Fibroblast of peridontal ligament (primary cell): Measurements from ENCODE around the gene SLC6A6.

Source experiments
- DNase-seq: peaks from one replicate; pipeline ENCODE4 v3.0.0-alpha.2; 2010; ENCODE audit errors: extremely low read depth

Gene SLC6A6

GRCh38 chr3:14518893-14519292, 116.5 kb downstream of the SLC6A6 start:
- no peak for DNase-seq

DNA sequence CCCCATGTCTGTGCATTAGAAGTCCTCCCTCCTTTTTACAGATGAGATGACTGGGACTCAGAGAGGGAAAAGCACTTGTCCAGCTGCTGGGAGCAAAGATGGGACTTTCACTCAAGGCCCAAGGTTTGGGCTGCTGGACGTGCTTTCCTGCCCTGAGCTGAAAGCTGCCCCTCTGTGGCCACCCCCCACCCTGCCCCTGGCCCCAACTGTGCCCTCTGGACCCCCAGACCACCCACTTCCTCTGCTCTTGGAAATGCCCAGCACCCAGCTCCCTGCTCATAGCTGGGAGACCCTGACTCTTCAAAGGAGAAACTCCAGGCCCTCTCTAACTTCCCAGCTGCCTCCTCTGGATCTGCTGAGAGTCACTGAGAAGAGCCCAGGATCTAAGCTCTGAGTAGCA, 117.0 kb downstream of the SLC6A6 start:
- no peak for DNase-seq

GRCh38 chr3:14520149-14520548, 117.7 kb downstream of the SLC6A6 start:
- DNase-seq: no peak

GRCh38 chr3:14520967-14521366, 118.6 kb downstream of the SLC6A6 start:
- no peak for DNase-seq

DNA sequence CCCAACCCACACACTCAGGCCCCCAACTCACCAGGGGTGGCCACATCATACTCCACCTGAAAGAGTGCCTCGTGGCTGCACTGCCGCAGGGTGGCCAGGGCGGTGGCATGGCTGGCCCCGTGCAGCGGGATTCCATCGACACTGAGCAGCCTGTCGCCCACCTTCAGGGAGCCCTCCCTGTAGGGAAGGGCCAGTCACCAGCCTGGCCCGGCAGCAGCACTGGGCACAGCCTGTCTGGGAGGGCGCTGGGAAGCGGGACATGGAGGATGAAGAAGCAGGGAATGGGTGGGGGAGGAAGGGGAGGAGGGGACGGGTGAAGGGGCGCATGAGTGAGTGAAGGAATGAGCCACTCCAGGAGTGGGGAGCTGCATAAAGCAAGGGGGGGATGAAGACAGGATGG, 119.2 kb downstream of the SLC6A6 start:
- no peak for DNase-seq

GRCh38 chr3:14522129-14522691, 119.8 kb downstream of the SLC6A6 start:
- no peak for DNase-seq

- DNase-seq: no peak
These were observed 120.4 kb downstream of the SLC6A6 start for GRCh38 chr3:14522768-14523167.

DNA sequence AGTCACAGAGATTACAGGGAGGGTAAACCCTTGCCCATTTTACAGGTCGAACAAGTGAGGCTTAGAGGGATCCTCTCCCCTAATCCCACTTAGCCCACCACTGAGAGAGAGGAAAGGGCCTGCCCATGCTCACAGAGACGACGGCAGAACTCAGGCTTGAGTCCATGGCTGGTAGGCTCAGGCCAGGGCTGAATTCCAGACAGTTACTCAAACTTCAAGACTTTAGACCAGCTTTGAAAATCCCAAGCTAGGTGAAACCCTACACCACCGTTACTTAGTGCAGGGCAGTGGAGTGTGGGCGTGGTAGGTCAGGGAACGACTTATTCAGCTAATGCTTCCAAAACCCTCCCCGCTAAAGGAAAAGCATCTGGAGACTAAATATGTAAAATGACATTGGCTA, 121.4 kb downstream of the SLC6A6 start:
- DNase-seq: peak; percentile 13

DNA sequence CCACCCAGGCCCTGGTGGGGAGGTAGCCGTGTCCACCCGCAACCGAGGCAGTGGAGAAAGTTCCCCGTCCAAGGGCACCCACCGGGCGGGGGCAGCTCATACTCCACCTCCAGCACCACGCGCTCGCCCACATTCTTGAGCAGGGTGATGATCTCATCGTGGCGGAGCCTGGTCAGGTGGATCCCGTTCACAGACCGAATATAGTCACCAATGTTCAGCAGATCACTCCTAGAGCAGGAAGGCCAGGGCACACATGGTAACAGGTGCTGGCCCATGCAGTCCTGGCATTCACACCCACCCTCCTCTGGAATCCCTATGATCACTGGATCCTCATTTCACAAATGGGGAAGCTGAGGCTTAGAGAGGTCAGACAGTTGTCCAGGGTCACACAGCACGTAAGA, 121.9 kb downstream of the SLC6A6 start:
- DNase-seq: no peak

GRCh38 chr3:14524920-14525660, 122.7 kb downstream of the SLC6A6 start:
- DNase-seq: no peak

GRCh38 chr3:14525685-14526631, 123.6 kb downstream of the SLC6A6 start:
- peak; percentile 59 for DNase-seq

- no peak for DNase-seq
These were observed 125.7 kb downstream of the SLC6A6 start for GRCh38 chr3:14528081-14528480.

GRCh38 chr3:14531856-14532395, 129.5 kb downstream of the SLC6A6 start:
- no peak for DNase-seq

DNA sequence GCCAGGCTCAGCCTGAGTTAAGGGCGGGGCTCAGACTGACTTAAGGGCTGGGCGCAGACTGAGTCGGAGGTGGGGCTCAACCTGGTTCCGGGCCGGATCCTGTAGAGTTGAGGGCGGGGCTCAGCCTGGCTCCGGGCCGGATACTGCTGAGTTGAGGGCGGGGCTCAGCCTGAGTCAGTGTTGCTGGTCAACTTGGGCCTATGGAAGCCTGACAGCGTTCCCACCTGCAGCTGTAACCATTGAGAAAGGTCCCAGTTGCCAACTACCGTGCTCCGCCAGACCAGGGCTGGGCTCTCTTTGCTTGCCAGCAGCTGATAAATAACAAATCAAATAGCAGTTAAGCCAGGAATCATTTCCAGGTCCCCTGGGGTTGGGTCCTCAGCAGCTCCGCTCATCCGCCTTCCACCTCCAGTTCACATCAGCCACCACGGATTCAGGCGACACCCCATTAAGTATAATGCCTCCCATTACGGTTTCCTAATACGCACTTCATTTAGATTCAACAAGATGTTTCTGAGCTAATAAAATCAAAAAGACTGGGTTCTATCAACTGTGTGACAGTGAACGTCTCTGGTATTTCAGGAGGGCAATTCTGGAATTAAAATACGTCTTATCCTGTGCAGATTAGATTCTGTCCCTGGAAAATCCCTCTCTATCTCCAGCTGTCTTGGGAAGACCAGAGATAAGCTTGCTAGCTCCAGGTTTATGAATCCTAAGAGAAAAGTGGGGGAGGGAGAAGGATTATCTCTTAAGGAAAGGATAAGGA, 130.5 kb downstream of the SLC6A6 start:
- no peak for DNase-seq

DNA sequence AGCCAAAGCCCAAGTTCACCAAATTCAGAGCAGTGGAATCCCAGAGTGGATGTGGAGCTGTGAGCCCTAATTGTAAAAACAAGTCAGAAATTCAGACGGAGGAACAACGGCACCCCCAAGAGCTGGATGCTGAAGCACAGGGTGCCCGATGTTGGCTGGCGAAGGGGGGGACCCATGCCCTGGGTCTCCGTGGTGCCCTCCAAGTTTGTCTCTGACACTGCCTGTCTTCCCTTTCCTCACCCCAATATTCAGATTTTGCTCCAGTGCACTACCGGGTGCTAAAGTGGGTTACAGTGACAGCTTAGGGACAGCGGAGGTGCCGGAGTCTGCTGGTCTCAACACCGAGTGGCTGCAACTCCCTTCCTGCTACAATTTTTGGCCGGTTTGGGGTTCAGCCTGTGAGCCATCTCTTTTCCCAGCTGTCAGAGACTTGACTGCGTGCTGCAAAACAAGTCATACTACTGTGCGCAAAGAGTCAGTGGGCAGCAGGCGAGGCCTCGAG, 131.1 kb downstream of the SLC6A6 start:
- no peak for DNase-seq

DNA sequence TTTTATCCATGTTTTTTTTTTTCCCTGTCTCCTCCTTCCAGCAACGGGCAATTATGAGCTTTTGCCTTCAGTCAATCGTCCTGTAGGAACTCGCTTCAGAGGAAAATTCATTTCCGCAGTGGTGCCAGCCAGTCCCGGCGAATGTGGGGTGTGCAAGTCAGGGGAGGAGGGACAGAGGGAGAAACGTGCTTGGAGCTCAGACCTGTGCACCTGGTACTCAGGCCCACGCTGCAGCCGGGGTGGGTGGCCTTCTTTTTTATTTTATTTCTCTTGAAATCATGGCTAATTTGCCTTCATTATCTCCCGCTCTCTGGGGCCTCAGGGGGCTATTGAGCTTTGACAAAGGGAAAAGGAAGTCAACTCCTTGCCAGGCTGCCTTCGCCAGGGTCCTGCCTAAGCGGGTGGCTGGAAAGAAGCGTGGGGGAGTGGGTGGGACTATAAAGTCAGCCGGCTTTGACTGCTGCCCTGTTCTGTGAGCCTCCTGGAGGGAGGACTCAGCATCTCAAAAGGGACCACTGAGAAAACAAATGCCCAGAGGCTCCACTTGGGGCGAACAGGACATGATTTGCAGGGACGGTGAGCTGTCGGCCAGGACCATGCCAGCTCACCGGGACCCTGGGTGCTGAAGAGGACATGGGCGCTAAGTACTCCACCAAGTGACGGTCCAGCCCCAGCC, 132.2 kb downstream of the SLC6A6 start:
- no peak for DNase-seq

DNA sequence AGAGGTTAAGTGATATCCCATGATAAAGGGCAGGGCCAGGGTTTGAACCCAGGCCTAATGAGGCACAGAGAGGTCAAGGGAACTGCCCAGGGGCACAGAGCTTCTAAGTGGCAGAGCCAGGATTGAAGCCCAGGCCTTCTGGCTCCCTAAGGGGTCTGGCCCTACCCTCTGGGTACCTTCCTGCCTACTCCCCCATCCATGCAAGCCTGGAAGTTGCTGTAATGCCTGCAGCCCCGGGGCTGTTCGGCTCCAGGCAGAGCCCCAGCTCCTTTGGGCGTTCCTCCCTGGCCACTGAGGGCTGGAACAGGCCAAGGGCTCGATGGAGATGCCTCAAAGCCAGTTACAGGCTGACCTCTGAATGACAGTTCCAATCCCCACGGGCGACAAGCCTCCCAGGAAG, 133.2 kb downstream of the SLC6A6 start:
- no peak for DNase-seq

DNA sequence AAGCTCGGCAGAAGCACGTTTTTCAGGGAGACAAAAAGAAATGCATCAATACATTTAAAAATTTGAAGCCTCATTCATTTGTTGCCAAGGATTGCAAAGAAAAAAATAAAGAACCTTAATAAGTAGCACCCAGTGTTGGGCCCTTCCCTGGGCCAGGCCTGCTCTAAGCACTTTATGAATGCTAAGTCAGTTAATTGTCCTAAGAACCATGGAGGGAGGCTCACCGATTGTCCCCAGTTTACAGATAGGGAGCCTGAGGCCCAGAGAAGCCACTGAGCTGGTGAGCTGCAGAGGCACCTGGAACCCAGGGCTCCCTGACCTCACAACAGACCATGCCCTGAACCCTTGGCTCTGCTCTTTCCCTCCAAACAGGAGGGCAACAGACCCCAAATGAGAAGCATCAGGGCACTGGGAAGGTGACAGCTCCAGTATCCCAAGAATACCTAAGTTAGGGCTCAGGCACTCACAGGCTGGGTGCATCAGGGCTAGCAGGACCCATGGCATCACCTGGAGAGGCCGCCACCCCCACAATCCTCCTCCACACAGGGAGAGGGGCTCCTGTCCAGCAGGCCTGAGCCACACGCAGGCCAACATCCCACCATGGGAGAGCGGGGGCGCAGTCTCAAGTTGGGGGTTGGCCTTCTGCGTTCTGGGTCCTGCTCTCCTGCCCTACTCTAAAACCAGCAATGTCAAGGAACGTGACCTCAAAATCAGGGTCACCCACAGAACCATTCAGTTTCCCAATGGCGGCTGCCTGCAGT, 133.8 kb downstream of the SLC6A6 start:
- no peak for DNase-seq

DNA sequence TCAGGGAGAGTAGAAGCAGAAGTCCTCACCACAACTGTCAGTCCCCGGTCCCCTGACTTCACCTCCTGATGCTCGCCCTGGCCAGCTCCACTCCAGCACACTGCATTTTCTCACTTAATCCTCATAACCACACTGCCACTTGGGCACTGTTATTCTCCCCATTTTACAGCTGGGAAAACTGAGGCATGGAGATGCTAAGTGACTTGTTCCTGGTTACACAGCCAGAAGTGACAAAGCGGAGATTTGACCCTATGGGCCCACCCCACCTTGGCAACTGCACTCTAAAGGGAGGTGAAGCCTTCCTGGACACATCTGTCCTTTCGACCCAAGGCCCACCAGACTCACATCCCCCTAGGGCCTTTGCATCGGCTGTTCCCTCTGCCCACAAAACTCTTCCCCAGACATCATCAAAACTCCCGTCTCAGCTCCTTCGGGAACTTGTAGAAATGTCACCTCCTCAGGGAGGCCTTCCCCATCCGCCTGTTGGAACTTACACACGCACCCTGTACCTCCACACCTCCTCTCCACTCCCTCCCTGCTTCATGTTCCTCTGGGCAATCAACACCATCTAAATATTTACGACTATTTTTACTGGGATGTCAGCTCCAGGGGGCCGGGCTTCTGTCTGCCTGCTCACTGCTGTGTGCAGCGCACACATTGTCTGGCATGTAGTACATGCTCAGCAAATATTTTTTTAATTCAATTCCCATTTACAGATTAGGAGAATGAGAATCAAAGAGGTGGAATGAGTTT, 134.6 kb downstream of the SLC6A6 start:
- DNase-seq: no peak
